Hypothalamus (tissue), 51 donors: Measurements from ENCODE around the gene CSNK1G1.
"Not testable (repeated sequence)": the region's sequence is repeated elsewhere in the genome, so short reads cannot be mapped to it uniquely, and the experiment has no call there.

Experiments used
- DNase-seq, 51 donors: peaks; one replicate each; lab custom pipeline; 2025; lab: John Stamatoyannopoulos, UW

Gene CSNK1G1

DNA sequence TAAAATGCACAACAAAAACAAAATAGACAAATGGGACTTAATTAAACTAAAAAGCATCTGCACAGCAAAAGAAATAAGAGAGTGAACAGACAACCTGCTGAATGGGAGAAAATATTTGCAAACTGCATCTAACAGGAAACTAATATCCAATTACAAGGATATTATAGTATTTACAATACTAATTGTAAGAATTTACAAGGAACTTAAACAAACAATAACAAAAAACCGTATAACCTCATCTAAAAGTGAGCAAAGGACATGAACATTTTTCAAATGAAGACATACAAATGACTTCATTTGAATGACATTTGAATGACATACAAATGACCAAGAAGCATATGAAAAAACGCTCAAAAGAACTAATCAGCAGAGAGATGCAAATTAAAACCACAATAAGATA lies 66.4 kb downstream of the CSNK1G1 start:
- no peak for DNase-seq

GRCh38 chr15:64288999-64289398 lies 67.0 kb downstream of the CSNK1G1 start:
- DNase-seq: no peak

GRCh38 chr15:64288577-64288976 lies 67.4 kb downstream of the CSNK1G1 start:
- DNase-seq: no peak

GRCh38 chr15:64287953-64288352 lies 68.0 kb downstream of the CSNK1G1 start:
- no peak for DNase-seq

DNA sequence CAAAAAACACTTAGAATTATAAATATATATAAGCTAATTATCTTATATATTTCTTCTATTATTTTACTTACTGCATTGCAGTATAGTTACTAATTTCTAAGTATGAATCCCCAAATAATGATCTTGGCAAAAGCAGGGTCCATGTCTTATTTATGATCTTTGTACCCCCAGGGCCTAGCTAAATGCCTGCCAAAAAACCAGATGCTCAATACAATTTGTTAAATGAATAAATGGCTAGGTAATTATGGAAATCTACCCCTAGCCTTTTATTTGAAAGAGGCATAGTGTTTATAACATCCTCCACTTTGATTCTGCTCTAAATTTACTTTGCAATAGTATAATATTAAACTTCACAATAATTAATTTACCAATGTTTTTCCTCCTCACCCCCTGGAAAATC lies 69.5 kb downstream of the CSNK1G1 start:
- DNase-seq: no peak

- DNase-seq: no peak
These were observed 70.1 kb downstream of the CSNK1G1 start for GRCh38 chr15:64285871-64286270.

DNA sequence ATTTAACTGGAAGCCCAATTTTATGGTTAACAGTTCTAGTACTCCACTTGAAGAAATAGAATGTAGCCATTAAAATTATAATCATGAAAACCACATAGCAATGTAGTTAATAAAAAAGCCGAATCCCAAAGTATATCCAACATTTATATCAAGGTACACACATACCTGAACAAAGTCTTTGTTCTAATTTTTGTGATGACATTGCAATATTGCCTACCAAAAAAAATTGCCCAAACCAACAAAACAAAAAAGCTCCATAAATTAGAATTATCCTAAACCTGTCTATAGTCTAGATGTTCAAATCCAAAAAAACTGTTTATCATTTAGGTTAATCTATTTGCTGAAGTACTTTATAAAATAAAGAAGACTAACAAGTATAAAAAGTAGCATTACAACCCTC lies 70.8 kb downstream of the CSNK1G1 start:
- DNase-seq: no peak

DNA sequence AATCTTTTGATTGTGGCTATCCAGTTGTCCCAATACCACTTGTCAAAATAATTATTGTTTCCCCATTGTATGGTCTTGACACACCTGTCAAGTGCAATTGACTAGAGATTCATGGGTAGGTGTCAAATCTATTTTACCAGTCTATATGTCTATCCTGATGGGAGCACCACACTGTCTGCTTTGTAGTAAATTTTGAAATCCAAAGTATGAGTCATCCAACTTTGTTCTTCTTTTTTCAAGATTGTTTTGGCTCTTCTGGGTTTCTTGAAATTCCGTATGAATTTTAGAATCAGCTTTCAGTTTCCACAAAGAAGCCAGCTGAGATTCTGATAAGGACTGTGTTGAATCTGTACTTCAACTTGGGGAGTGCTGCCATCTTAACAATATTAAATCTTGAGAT lies 71.9 kb downstream of the CSNK1G1 start:
- DNase-seq: no peak

- DNase-seq: no peak
These were observed 73.3 kb downstream of the CSNK1G1 start for GRCh38 chr15:64282701-64283100.

DNA sequence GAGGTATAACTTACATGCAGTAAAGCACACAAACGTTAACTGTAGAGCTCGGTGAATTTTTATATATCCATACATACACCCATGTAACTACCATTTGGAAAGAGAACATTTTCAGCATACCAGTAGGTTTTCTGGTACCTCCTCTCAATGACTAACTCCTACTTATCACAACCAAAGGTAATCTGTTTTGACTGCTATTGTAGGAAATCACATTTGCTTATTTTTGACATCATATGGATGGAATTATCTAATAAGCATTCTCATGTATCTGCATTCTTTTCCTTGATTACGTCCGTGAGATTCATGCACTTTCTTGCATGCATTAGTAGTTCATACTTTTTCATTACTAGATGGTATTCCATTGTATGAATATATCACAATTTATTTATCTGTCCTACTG lies 76.8 kb downstream of the CSNK1G1 start:
- no peak for DNase-seq

GRCh38 chr15:64275934-64276333 lies 80.0 kb downstream of the CSNK1G1 start:
- no peak for DNase-seq

DNA sequence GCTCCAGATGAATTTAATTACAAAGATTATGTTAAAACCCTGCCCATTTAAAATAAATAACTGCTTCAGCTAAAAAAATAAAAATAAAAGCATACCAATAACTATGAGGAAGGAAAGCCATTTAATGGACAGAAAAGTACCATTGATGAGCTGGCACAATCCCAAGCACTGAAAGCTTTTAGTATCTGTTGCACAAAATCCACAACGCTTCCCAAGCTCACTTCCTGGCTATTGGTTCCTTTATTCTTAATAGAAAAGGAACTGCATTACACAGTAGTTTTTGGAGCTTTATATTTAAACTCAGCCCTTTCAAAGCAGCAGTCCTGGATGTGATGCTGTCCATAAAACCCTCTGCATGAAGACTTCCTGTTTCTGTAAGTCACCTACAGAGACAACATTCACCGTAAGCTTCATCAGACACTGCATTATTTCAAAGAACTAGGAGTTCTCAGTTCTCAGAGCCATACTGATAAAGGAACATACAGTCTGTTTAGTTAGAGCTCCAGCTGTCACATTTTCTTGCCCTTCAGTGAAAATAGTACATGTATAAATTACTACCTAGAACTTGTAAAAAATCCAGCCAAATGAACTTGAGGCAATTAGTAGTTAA lies 81.5 kb downstream of the CSNK1G1 start:
- no peak for DNase-seq

- no peak for DNase-seq
These were observed 88.5 kb downstream of the CSNK1G1 start for GRCh38 chr15:64267331-64267973.

DNA sequence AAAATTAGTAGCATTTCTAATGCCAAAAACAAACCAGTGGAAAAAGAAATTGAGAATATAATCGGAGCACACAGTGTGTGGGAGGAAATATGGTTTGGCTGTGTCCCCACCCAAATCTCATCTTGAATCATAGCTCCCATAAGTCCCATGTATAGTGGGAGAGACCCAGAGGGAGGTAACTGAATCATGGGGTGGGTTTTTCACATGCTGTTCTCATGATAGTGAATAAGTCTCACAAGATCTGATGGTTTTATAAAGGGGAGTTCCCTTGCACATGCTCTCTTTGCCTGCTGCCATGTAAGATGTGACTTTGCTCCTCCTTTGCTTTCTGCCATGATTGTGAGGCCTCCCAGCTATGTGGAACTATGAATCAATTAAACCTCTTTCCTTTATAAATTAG lies 90.8 kb downstream of the CSNK1G1 start:
- DNase-seq: not testable (repeated sequence)

DNA sequence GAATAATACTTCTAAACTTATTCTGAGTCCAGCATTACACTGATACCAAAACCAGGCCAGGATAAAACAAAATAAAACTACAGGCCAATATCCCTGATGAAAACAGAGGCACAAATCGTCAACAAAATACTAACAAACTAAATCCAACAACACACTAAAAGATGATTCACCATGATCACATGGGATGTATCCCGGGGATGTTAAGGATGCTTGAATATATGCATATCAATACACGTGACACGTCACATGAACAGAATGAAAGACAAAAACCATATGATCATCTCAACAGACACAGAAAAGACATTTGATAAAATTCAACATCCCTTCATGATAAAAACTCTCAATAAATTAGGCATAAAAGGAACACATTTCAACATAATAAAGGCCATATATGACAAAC lies 91.5 kb downstream of the CSNK1G1 start:
- DNase-seq: no peak

DNA sequence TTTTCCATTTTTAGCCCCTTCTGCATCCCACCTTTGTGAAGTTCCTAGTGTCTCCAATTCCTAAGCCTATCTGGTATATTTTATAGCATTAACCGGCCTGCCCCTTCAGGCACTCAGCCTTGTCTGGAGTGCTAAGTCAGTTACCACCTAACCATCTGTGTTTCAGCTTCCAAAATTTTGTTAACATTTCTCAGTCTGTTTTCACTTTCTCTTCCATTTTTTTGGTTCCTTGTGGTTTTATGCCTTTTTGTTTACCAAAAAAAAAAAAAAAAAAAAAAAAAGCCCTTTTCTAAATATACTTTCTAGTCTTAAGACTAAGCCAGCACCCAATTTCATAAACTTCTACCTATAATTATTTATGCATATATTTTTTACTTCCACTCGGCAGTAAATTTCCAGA lies 92.4 kb downstream of the CSNK1G1 start:
- DNase-seq: no peak

GRCh38 chr15:64256051-64256450 lies 99.9 kb downstream of the CSNK1G1 start:
- DNase-seq: no peak

DNA sequence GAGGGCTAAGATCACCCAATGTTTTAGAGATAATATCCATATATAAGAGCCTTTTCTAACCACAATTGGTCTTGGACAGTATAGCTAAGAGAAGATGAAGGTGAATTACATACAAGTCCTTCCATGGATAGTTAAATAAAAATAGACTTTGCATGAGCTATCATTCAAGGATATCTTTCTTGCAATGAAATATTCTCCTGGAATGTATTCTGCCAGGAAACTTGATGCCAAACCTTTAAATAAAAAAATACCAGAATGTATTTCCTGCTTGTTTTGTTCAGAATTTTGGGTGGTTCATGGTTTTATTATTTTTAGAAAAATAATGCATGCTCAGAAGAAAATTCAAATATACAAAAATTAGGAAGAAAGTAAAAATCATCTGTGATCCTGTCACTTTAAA lies 104.3 kb downstream of the CSNK1G1 start:
- DNase-seq: no peak

DNA sequence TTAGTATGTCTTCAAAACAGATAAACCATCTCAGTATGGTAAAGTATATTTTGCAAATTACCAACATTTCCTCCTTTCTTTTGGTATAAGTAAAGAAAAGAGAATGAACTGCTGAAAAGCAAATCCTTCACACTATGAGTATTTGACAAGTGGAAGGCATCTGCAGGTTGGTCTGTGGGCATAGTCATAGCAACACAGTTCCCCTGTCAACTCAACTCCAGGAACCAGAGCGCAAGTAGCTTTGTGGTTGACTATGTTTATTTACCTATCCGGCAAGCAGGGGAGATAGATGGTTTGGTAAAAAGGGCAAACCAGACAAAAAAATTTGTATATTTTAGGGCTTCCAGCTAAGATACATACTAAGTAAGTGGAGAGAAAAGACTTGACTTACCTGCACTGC lies 104.9 kb downstream of the CSNK1G1 start:
- no peak for DNase-seq

- DNase-seq: no peak
These were observed 105.9 kb downstream of the CSNK1G1 start for GRCh38 chr15:64249883-64250575.

DNA sequence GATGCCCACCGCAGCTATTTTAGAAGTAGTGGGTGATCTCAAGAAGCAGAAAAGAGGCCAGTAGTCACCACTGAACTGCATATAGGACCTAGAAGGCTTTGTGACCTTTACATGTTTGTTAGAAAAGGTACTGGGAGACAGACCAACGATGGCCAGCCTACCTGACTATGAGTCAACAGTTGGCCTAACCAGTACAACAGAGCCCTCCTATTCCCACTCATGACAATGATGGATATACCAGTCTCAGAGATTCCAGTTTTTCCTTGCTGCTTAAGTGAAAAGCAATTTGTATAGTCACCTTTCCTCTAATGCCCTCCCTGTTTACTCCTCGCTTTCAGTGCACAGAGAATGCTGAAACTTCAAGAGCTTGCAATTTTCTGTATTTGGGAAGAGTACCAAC lies 106.6 kb downstream of the CSNK1G1 start:
- DNase-seq: no peak

DNA sequence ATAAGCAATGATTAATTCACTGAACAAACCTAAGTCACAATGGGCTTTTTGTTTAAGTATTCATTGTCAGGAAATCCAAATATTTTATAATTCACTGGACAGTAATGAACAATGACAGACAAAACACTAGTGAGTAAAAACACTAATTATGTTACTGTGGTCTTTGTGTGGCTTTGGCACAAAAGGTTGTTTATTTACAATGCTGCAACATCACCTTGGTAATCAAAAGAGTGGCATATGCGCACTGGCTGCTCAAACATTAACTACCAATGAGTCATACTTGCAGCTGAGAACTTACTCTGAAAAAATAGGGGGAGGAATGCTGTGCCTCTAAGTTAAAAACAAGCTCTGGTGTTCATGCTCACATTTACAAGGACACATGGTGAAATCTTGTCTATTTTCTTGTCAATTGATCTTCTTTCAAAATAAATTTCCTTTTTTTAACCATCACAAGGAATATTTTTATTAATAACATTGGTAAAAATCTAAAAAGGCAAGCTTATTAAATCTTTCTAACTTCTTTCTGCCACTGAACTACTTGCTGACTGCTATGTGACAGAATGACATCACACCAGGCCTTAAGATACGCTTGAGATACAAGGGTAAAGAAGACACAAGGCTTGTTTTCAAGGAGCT lies 107.9 kb downstream of the CSNK1G1 start:
- peak in 5 of 51 donors; percentile 3 to 35 (median 10) for DNase-seq
